Tibial artery (tissue), 4 donors: Measurements from ENCODE around the gene SLC31A2.

Experiments
- DNase-seq, 2 donors: peaks; one replicate each; pipeline ENCODE4 v3.0.0-alpha.2; 2019
- H3K27ac ChIP-seq, 2 donors: fragments of 200-600 bp; sonication (generic) in 1 of 2; 1 replicate in 1 of 2; 2 replicates in 1 of 2; pipeline ENCODE4 v1.5.1; 2018 to 2019; ENCODE audit warnings: mild to moderate bottlenecking in 1 of 2
- H3K27me3 ChIP-seq, 2 donors: fragments of 200-600 bp; sonication (generic) in 1 of 2; one replicate each; pipeline versions ENCODE4 v1.5.1 to v1.6.0; 2016 to 2019
- H3K36me3 ChIP-seq, 3 donors: fragments of 200-600 bp; sonication (generic) in 2 of 3; one replicate each; pipeline ENCODE4 v1.5.1; 2016 to 2019; ENCODE audit warnings: mild to moderate bottlenecking in 2 of 3
- H3K4me1 ChIP-seq, 4 donors: fragments of 200-600 bp; sonication (generic) in 2 of 4; 1 replicate in 3 of 4; 2 replicates in 1 of 4; pipeline ENCODE4 v1.5.1; 2016 to 2019
- H3K4me3 ChIP-seq, 2 donors: fragments of 200-600 bp; sonication (generic) in 1 of 2; 1 replicate in 1 of 2; 2 replicates in 1 of 2; pipeline ENCODE4 v1.5.1; 2018 to 2019; ENCODE audit warnings: mild to moderate bottlenecking in 2 of 2
- H3K9me3 ChIP-seq, 3 donors: fragments of 200-600 bp; sonication (generic) in 1 of 3; one replicate each; pipeline ENCODE4 v1.5.1; 2016 to 2019
- intact Hi-C: fragments of 100-400 bp; cut with DNase I; formaldehyde crosslinking; loops from one replicate; pipeline ENCODE4 v1.15.0; 2023; ENCODE audit warnings: low total_unique reads
- TF ChIP-seq, protein P1 (sequence below), 2 experiments: fragments of 200-600 bp in 1 of 2; fragments of 450-650 bp in 1 of 2; IDR thresholded peaks; one replicate each; pipeline ENCODE4 v1.5.1; 2017 to 2019; ENCODE audit warnings: antibody characterized with exemption in 2 of 2, mild to moderate bottlenecking in 1 of 2, moderate library complexity in 1 of 2

SLC31A2 gene

DNA sequence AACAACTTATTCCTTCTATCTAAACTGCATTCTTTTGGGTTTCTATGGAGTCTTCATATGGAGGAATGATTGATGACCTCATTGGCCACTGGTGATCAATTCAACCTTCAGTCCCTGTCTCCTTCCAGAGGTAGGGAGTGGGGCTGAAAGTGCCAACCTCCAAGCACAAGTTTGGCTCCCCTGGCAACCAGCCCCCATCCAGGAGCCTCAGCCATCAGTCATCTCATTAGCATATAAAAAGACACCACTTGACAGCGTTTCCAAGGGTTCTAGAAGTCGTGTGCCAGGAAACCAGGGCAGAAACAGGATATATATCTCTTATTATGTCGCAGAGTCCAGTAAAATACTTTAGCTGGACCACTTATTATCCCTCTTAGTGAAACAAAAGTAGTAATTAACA is 9.8 kb downstream of the SLC31A2 start:
- Histone ChIP-seq H3K36me3 (peaks cover 31 to 81% (median 77%) of the 10 kb centered on the region in 3 donors), H3K9me3 (no peaks in the 10 kb centered on the region), H3K27me3 (no peaks in the 10 kb centered on the region), H3K4me1 (peaks cover 0 to 13% (median 4%) of the 10 kb centered on the region in 4 donors), H3K27ac (no peak overlapping the region), H3K4me3 (no peak overlapping the region)
- no peak for DNase-seq
- TF ChIP-seq, protein P1, sequence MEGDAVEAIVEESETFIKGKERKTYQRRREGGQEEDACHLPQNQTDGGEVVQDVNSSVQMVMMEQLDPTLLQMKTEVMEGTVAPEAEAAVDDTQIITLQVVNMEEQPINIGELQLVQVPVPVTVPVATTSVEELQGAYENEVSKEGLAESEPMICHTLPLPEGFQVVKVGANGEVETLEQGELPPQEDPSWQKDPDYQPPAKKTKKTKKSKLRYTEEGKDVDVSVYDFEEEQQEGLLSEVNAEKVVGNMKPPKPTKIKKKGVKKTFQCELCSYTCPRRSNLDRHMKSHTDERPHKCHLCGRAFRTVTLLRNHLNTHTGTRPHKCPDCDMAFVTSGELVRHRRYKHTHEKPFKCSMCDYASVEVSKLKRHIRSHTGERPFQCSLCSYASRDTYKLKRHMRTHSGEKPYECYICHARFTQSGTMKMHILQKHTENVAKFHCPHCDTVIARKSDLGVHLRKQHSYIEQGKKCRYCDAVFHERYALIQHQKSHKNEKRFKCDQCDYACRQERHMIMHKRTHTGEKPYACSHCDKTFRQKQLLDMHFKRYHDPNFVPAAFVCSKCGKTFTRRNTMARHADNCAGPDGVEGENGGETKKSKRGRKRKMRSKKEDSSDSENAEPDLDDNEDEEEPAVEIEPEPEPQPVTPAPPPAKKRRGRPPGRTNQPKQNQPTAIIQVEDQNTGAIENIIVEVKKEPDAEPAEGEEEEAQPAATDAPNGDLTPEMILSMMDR (IDR thresholded peaks at IDR 0.05) = no peak
- intact Hi-C loops = no loop called here

DNA sequence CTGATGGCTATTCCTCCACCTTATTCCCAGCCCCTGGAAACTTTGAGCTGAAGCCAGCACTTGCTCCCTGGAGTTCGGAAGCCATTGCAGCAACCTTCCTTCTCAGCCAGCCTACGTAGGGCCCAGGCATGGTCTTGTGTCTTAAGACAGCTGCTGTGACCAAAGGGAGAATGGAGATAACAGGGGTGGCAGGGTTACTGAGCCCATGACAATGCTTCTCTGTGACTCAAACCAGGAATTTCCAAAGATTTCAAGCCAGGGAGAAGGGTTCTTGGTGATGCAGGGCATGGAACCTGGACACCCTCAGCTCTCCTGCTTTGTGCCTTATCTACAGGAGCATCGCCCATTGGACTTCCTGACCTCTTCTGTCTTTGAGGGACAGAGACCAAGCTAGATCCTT is 12.2 kb downstream of the SLC31A2 start:
- no peak overlapping the region for H3K27ac ChIP-seq
- TF ChIP-seq, protein P1 (IDR thresholded peaks at IDR 0.05) = no peak
- intact Hi-C loops = no loop called here
- no peak overlapping the region for H3K4me3 ChIP-seq
- DNase-seq = no peak
- no peaks in the 10 kb centered on the region for H3K9me3 ChIP-seq
- H3K36me3 ChIP-seq = peaks cover 51 to 93% (median 91%) of the 10 kb centered on the region in 3 donors
- H3K27me3 ChIP-seq = no peaks in the 10 kb centered on the region
- peaks cover 0 to 9% (median 2%) of the 10 kb centered on the region in 4 donors for H3K4me1 ChIP-seq

GRCh38 chr9:113164536-113165300 is 13.9 kb downstream of the SLC31A2 start:
- Histone ChIP-seq H3K9me3 (no peaks in the 10 kb centered on the region), H3K4me1 (peaks cover 0 to 9% (median 2%) of the 10 kb centered on the region in 4 donors), H3K36me3 (peaks cover 58 to 94% (median 93%) of the 10 kb centered on the region in 3 donors), H3K27me3 (no peaks in the 10 kb centered on the region), H3K27ac (no peak overlapping the region), H3K4me3 (no peak overlapping the region)
- TF ChIP-seq, protein P1 (IDR thresholded peaks at IDR 0.05) = no peak
- DNase-seq = peak; percentile 65 to 79
- intact Hi-C loops = no loop called here

GRCh38 chr9:113166039-113166438 is 15.2 kb downstream of the SLC31A2 start:
- Histone ChIP-seq H3K4me3 (no peak overlapping the region), H3K27me3 (no peaks in the 10 kb centered on the region)

GRCh38 chr9:113168809-113169208 is 18.0 kb downstream of the SLC31A2 start:
- DNase-seq = no peak
- intact Hi-C loops = no loop called here
- H3K27ac ChIP-seq = no peak overlapping the region
- peaks cover 84 to 99% (median 98%) of the 10 kb centered on the region in 3 donors for H3K36me3 ChIP-seq
- TF ChIP-seq, protein P1 (IDR thresholded peaks at IDR 0.05) = no peak
- H3K4me1 ChIP-seq = peaks cover 0 to 9% (median 2%) of the 10 kb centered on the region in 4 donors
- H3K9me3 ChIP-seq = no peaks in the 10 kb centered on the region
- no peak overlapping the region for H3K4me3 ChIP-seq
- no peaks in the 10 kb centered on the region for H3K27me3 ChIP-seq

More at GRCh38 chr9:113166039-113166438, 15.2 kb downstream of the SLC31A2 start:
- Histone ChIP-seq H3K27ac (no peak overlapping the region), H3K4me1 (peaks cover 0 to 9% (median 2%) of the 10 kb centered on the region in 4 donors), H3K36me3 (peaks cover 71 to 100% (median 98%) of the 10 kb centered on the region in 3 donors), H3K9me3 (no peaks in the 10 kb centered on the region)
- intact Hi-C loops = no loop called here
- TF ChIP-seq, protein P1 (IDR thresholded peaks at IDR 0.05) = no peak
- no peak for DNase-seq
